Body of pancreas (tissue), 4 donors: ENCODE measurements around the gene GPT2. TPM values are rescaled to one million over a fixed set of nuclear protein-coding genes. Genes with fewer than 3 reads are reported as not detected.

Experiments
- ATAC-seq: fragments of 150-250 bp; one replicate; pipeline ENCODE4 v1.9.1; 2016
- DNase-seq, 4 donors: peaks; one replicate each; pipeline ENCODE4 v3.0.0-alpha.2; 2019
- H3K27ac ChIP-seq, 4 donors: fragments of 200-600 bp; sonication (generic); 1 replicate in 3 of 4; 2 replicates in 1 of 4; pipeline versions ENCODE4 v1.5.1 to v1.6.1; 2016 to 2019; ENCODE audit warnings: mild to moderate bottlenecking in 1 of 4, mixed read lengths in 1 of 4, moderate library complexity in 1 of 4
- H3K27me3 ChIP-seq, 2 donors: fragments of 200-600 bp; sonication (generic); one replicate each; pipeline ENCODE4 v1.6.0; 2016; ENCODE audit warnings: mild to moderate bottlenecking in 1 of 2
- H3K36me3 ChIP-seq, 2 donors: fragments of 200-600 bp; sonication (generic); replicated peaks in 1 of 2; 2 replicates each; pipeline ENCODE4 v1.5.1; 2016; ENCODE audit warnings: low read depth in 2 of 2; ENCODE audit not compliant: insufficient read depth in 1 of 2
- H3K4me1 ChIP-seq: fragments of 200-600 bp; sonication (generic); one replicate; pipeline ENCODE4 v1.6.0; 2016
- H3K4me3 ChIP-seq, 2 donors: fragments of 200-600 bp; sonication (generic); 1 replicate in 1 of 2; 2 replicates in 1 of 2; pipeline ENCODE4 v1.5.1; 2016 to 2019
- H3K9me3 ChIP-seq, 3 donors: fragments of 200-600 bp; sonication (generic); 1 replicate in 2 of 3; 2 replicates in 1 of 3; pipeline ENCODE4 v1.5.1; 2016
- POLR2A ChIP-seq, 3 donors: fragments of 450-650 bp; IDR thresholded peaks; one replicate each; pipeline ENCODE4 v1.6.1; 2016; ENCODE audit warnings: antibody characterized with exemption in 3 of 3, mild to moderate bottlenecking in 2 of 3
- WGBS, 2 donors: methylation state at CpG; one replicate each; pipeline ENCODE4 v1.1.5; 2017; 5-methylcytosine and 5-hydroxymethylcytosine counted together
- intact Hi-C: fragments of 100-400 bp; cut with DNase I; formaldehyde crosslinking; loops from one replicate; pipeline ENCODE4 v1.15.1; 2023
- total RNA-seq, 2 donors: library from RNA; depleted of rRNA; stranded (reverse); fragments of >200 nt; gene quantifications; one replicate each; pipeline ENCODE4 v1.1.0, GENCODE V29; 2016
- TF ChIP-seq, protein P1 (sequence below), 7 experiments: fragments of 450-650 bp in 4 of 7; fragments of 200-600 bp in 3 of 7; sonication (generic) in 3 of 7; IDR thresholded peaks; one replicate each; pipeline ENCODE4 v1.5.1; 2016 to 2019; ENCODE audit warnings: antibody characterized with exemption in 7 of 7

Gene GPT2
- total RNA-seq, 2 donors from 2014 or later: 52.1 to 83.1 TPM

DNA sequence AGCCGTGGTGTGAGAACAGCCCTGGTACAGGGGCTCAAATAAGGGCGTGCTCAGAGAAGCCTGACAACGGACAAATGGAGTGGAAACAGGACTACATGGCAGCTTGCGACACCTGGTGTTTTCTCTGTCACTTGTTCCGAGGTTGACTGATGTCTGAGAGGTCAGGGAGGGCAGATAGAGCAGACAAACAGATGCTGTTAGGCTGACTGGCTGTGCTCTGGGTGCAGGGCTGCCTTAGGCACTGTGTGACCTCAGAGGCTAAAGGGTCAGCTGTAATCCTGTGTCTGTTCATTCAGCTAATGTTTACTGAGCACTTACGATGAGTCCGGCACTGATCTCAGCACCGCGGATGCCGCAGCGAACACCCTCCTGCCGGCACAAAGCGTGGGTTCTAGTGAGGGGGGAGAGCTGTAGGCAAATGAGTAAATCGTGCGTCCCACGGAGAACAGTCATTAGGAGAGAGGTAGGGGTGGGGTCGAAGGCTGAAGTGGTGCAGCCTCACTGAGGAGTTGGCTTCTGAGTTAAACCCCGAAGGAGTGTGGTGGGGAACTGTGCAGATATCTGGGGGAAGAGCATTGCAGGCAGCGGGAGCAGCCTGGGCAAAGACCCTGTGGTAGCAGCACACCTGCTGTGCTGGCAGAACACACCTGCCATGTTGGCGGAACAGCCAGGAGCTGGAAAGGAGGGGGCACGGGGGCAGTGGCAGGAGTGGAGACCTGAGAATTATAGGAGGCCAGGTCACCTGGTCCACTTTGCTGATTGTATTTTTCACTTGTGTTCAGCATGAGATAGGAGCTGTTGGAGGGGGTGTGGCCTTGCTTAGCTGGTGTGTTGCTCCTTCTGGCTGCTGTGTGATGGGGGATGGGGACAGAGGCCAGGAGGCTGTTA is 35.0 kb downstream of the GPT2 start:
- TF ChIP-seq POLR2A (IDR thresholded peaks at IDR 0.05): peak in 2 of 3 donors; percentile 6 to 12
- TF ChIP-seq, protein P1, sequence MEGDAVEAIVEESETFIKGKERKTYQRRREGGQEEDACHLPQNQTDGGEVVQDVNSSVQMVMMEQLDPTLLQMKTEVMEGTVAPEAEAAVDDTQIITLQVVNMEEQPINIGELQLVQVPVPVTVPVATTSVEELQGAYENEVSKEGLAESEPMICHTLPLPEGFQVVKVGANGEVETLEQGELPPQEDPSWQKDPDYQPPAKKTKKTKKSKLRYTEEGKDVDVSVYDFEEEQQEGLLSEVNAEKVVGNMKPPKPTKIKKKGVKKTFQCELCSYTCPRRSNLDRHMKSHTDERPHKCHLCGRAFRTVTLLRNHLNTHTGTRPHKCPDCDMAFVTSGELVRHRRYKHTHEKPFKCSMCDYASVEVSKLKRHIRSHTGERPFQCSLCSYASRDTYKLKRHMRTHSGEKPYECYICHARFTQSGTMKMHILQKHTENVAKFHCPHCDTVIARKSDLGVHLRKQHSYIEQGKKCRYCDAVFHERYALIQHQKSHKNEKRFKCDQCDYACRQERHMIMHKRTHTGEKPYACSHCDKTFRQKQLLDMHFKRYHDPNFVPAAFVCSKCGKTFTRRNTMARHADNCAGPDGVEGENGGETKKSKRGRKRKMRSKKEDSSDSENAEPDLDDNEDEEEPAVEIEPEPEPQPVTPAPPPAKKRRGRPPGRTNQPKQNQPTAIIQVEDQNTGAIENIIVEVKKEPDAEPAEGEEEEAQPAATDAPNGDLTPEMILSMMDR (IDR thresholded peaks at IDR 0.05): peak in 2 of 7 experiments; percentile 5 to 30
- Histone ChIP-seq H3K27ac (peak overlapping the region; percentile 59 to 80 (median 68)), H3K36me3 (peaks cover 7 to 21% of the 10 kb centered on the region in 2 donors), H3K9me3 (no peaks in the 10 kb centered on the region), H3K4me1 (peaks cover 52% of the 10 kb centered on the region), H3K27me3 (no peaks in the 10 kb centered on the region), H3K4me3 (no peak overlapping the region)
- DNase-seq: peak; percentile 90 to 97 (median 95)
- 36 to 37% methylated on average over 9 to 21 of the region's 21 CpGs for WGBS, 2 donors
- intact Hi-C loops: no loop called here
- ATAC-seq: peak; percentile 88

DNA sequence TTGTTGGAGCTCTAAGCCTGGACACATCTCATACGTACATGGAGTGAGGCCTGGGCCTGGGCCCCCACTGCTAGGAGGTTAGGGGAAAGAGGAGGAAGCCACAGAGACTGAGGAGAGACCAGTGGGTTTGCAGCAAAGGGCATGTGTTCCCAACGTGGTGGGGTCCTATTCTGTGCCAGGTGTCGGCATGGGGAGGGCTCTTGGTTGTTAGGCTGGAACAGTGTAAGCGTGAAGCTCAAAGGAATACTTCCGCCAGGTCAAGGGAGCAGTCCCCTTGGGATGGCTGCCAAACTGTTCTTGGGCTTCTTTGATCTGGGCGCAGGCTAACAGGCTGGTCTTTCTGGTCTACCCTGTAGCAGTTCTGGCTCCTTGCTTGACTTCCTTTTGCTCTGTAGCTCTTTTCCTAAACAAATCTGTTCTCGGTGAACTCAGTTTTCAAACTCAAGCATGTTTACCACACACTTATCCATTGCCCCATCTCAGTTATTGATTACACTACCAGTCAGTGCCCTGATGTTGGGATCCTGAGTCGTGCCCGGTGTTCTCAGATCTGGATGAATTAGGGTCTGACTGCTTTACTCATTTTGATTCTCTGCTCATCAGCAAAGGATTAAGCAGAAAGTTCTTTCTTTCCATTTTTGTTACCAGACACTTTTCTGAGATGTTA is 36.4 kb downstream of the GPT2 start:
- ATAC-seq: peak; percentile 65
- peak in 2 of 3 donors; percentile 7 to 11 for TF ChIP-seq POLR2A (IDR thresholded peaks at IDR 0.05)
- TF ChIP-seq, protein P1 (IDR thresholded peaks at IDR 0.05): no peak
- H3K27me3 ChIP-seq: no peaks in the 10 kb centered on the region
- intact Hi-C loops: no loop called here
- no peaks in the 10 kb centered on the region for H3K9me3 ChIP-seq
- H3K4me3 ChIP-seq: no peak overlapping the region
- peaks cover 52% of the 10 kb centered on the region for H3K4me1 ChIP-seq
- WGBS, 2 donors: 14 to 22% methylated on average over 9 of the region's 9 CpGs
- peak; percentile 87 to 94 (median 94) for DNase-seq
- peaks cover 10 to 18% of the 10 kb centered on the region in 2 donors for H3K36me3 ChIP-seq
- peak overlapping the region; percentile 59 to 80 (median 68) for H3K27ac ChIP-seq

DNA sequence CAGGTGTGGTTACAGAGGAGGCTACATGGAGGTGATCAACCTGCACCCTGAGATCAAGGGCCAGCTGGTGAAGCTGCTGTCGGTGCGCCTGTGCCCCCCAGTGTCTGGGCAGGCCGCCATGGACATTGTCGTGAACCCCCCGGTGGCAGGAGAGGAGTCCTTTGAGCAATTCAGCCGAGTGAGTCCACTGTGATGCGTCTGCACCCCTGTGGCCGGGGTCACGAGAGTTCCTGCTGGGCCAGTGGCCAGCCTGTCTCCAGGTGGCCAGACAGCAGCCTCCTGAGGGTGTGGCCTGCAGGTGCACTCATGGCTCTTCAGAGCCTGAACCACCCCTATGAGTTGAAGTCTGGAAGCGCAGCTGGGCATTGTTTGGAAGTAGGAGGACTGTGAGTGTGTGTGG is 38.1 kb downstream of the GPT2 start:
- TF ChIP-seq, protein P1 (IDR thresholded peaks at IDR 0.05): no peak
- TF ChIP-seq POLR2A (IDR thresholded peaks at IDR 0.05): no peak
- no peak for ATAC-seq
- Histone ChIP-seq H3K27me3 (no peaks in the 10 kb centered on the region), H3K9me3 (no peaks in the 10 kb centered on the region), H3K27ac (peak overlapping the region in 2 of 4 donors; percentile 0 to 37), H3K4me1 (peaks cover 52% of the 10 kb centered on the region), H3K36me3 (peaks cover 12 to 18% of the 10 kb centered on the region in 2 donors), H3K4me3 (no peak overlapping the region)
- peak in 3 of 4 donors; percentile 25 to 49 (median 44) for DNase-seq
- WGBS, 2 donors: 45% methylated on average over 6 of the region's 10 CpGs; no CpG with 5 or more reads in 1 of the 2 donors
- intact Hi-C loops: no loop called here

- Histone ChIP-seq H3K36me3 (peaks cover 19 to 23% of the 10 kb centered on the region in 2 donors), H3K4me3 (no peak overlapping the region), H3K9me3 (no peaks in the 10 kb centered on the region), H3K27me3 (no peaks in the 10 kb centered on the region), H3K4me1 (peaks cover 39% of the 10 kb centered on the region), H3K27ac (no peak overlapping the region)
- intact Hi-C loops: no loop called here
- WGBS, 2 donors: 59 to 63% methylated on average over 12 to 19 of the region's 19 CpGs
- DNase-seq (peak in 1 of 4 donors; percentile 12), ATAC-seq (no peak)
- TF ChIP-seq, protein P1 (IDR thresholded peaks at IDR 0.05): no peak
- TF ChIP-seq POLR2A (IDR thresholded peaks at IDR 0.05): no peak
Observed at GRCh38 chr16:46923513-46924295, 39.5 kb downstream of the GPT2 start.
